Breast epithelium (tissue), 3 donors: ENCODE measurements around the gene OR5K3.

Experiments used
- POLR2A ChIP-seq: fragments of 450-650 bp; IDR thresholded peaks from one replicate; pipeline ENCODE4 v1.6.1; 2016; ENCODE audit warnings: antibody characterized with exemption, mild to moderate bottlenecking, moderate library complexity
- TF ChIP-seq, protein P1 (sequence below), 3 donors: fragments of 450-650 bp; IDR thresholded peaks; one replicate each; pipeline ENCODE4 v1.5.1; 2016 to 2017; ENCODE audit warnings: antibody characterized with exemption in 3 of 3, mild to moderate bottlenecking in 3 of 3, moderate library complexity in 3 of 3

DNA sequence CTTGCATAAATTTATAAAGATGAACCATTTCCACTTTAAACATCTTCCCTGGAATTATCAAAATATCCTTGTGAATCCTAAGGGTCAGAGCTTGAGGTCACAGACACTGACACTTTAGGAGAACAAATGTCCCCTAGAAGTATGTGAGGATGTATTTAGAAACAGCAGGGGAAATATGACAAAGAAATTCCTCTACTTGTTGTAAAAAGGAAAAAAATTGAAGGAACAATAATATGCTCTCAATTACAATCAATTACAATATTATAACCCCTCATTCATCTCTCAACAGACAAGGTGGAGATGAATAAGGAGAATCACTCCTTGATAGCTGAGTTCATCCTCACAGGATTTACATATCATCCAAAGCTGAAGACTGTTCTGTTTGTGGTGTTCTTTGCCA is at the start of gene OR5K3:
- no peak for TF ChIP-seq POLR2A
- TF ChIP-seq, protein P1, sequence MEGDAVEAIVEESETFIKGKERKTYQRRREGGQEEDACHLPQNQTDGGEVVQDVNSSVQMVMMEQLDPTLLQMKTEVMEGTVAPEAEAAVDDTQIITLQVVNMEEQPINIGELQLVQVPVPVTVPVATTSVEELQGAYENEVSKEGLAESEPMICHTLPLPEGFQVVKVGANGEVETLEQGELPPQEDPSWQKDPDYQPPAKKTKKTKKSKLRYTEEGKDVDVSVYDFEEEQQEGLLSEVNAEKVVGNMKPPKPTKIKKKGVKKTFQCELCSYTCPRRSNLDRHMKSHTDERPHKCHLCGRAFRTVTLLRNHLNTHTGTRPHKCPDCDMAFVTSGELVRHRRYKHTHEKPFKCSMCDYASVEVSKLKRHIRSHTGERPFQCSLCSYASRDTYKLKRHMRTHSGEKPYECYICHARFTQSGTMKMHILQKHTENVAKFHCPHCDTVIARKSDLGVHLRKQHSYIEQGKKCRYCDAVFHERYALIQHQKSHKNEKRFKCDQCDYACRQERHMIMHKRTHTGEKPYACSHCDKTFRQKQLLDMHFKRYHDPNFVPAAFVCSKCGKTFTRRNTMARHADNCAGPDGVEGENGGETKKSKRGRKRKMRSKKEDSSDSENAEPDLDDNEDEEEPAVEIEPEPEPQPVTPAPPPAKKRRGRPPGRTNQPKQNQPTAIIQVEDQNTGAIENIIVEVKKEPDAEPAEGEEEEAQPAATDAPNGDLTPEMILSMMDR (IDR thresholded peaks at IDR 0.05): no peak
